Sigmoid colon (tissue), 7 donors: Measurements from ENCODE around the gene CACNA1A. TPM values are rescaled to one million over a fixed set of nuclear protein-coding genes. Genes with fewer than 3 reads are reported as not detected.

ENCODE experiments used
- DNase-seq: peaks from one replicate; pipeline ENCODE4 v3.0.0-alpha.2; 2019
- H3K27ac ChIP-seq, 4 donors: fragments of 200-600 bp; sonication (generic); one replicate each; pipeline ENCODE4 v1.5.1; 2016 to 2019; ENCODE audit warnings: mild to moderate bottlenecking in 1 of 4
- H3K27me3 ChIP-seq, 3 donors: fragments of 200-600 bp; sonication (generic); one replicate each; pipeline ENCODE4 v1.5.1; 2019; ENCODE audit warnings: mild to moderate bottlenecking in 1 of 3
- H3K36me3 ChIP-seq, 4 donors: fragments of 200-600 bp; sonication (generic); one replicate each; pipeline ENCODE4 v1.5.1; 2016 to 2019
- H3K4me1 ChIP-seq, 4 donors: fragments of 200-600 bp; sonication (generic); one replicate each; pipeline ENCODE4 v1.5.1; 2017 to 2019
- H3K4me3 ChIP-seq, 4 donors: fragments of 200-600 bp; sonication (generic); one replicate each; pipeline ENCODE4 v1.5.1; 2017 to 2019; ENCODE audit warnings: mild to moderate bottlenecking in 2 of 4, moderate library complexity in 1 of 4
- H3K9me3 ChIP-seq, 4 donors: fragments of 200-600 bp in 3 of 4; sonication (generic) in 3 of 4; one replicate each; pipeline versions ENCODE4 v1.5.1 to v1.6.1; 2013 to 2019
- CTCF ChIP-seq, 4 experiments: fragments of 450-650 bp in 3 of 4; fragments of 200-600 bp in 1 of 4; IDR thresholded peaks; one replicate each; pipeline ENCODE4 v1.5.1; 2016 to 2019; ENCODE audit warnings: antibody characterized with exemption in 4 of 4, mild to moderate bottlenecking in 3 of 4, moderate library complexity in 2 of 4
- EP300 ChIP-seq, 4 donors: sonication (generic); formaldehyde crosslinking; IDR thresholded peaks; one replicate each; pipeline ENCODE4 v1.6.1; 2017; ENCODE audit warnings: antibody characterized with exemption in 4 of 4
- POLR2A ChIP-seq, 2 donors: fragments of 450-650 bp; IDR thresholded peaks; one replicate each; pipeline ENCODE4 v1.6.1; 2016; ENCODE audit warnings: antibody characterized with exemption in 2 of 2, mild to moderate bottlenecking in 2 of 2, moderate library complexity in 2 of 2
- POLR2AphosphoS5 ChIP-seq, 4 donors: sonication (generic); formaldehyde crosslinking; IDR thresholded peaks; one replicate each; pipeline ENCODE4 v1.6.1; 2017; ENCODE audit warnings: antibody characterized with exemption in 4 of 4
- WGBS, 2 donors: extraction: QIAGEN DNeasy Blood & Tissue Kit; methylation state at CpG; one replicate each; pipeline ENCODE4 v1.1.7; 2013; 5-methylcytosine and 5-hydroxymethylcytosine counted together
- intact Hi-C: fragments of 100-400 bp; cut with DNase I; formaldehyde crosslinking; loops from one replicate; pipeline ENCODE4 v1.15.1; 2023
- polyA plus RNA-seq, 3 donors: library from polyadenylated mRNA; stranded (reverse); fragments of 200-250 nt; gene quantifications; one replicate each; pipeline ENCODE4 v1.2.3, GENCODE V29; 2013
- total RNA-seq, 4 donors: library from RNA; depleted of rRNA; stranded (reverse); fragments of >200 nt; gene quantifications; one replicate each; pipeline ENCODE4 v1.1.0, GENCODE V29; 2016
- donor health status: healthy with polysubstance abuse.
- donor health status: Bipolar disorder and iron deficiency.
- donor health status: healthy.

CACNA1A gene
- total and polyA plus RNA-seq, 7 donors = 0.14 to 3.6 (median 1.6) TPM; not detected in 1

- Histone ChIP-seq H3K27me3 (no peaks in the 10 kb centered on the region), H3K27ac (peak overlapping the region; percentile 91 to 94 (median 94)), H3K4me1 (peaks cover 0 to 43% (median 36%) of the 10 kb centered on the region in 4 donors), H3K36me3 (no peaks in the 10 kb centered on the region), H3K4me3 (peak overlapping the region; percentile 25 to 47 (median 44)), H3K9me3 (no peaks in the 10 kb centered on the region)
- DNase-seq = peak; percentile 99
- TF ChIP-seq POLR2A (IDR thresholded peaks at IDR 0.05) = peak in 1 of 2 donors; percentile 64
- peak in 1 of 4 donors; percentile 71 for TF ChIP-seq EP300 (IDR thresholded peaks at IDR 0.05)
- TF ChIP-seq POLR2AphosphoS5 (IDR thresholded peaks at IDR 0.05) = peak; percentile 68 to 92 (median 83)
- TF ChIP-seq CTCF (IDR thresholded peaks at IDR 0.05) = no peak
- intact Hi-C loops = loop anchor here (5.0 kb wide), 1 partner anchor 684 kb away; no protein-coding TSS in a partner anchor
- WGBS, 2 donors = 1 to 2% methylated on average over 58 of the region's 58 CpGs
Observed at GRCh38 chr19:13162724-13163608, 343.3 kb downstream of the CACNA1A start.

GRCh38 chr19:13160557-13160956 lies 345.7 kb downstream of the CACNA1A start:
- intact Hi-C loops = loop anchor here (5.0 kb wide), 1 partner anchor 687 kb away; no protein-coding TSS in a partner anchor
- no peak overlapping the region for H3K4me3 ChIP-seq
- WGBS, 2 donors = 71 to 82% methylated on average over 1 of the region's 1 CpG
- no peaks in the 10 kb centered on the region for H3K36me3 ChIP-seq
- H3K27me3 ChIP-seq = no peaks in the 10 kb centered on the region
- DNase-seq = no peak
- peaks cover 0 to 39% (median 32%) of the 10 kb centered on the region in 4 donors for H3K4me1 ChIP-seq
- no peak overlapping the region for H3K27ac ChIP-seq
- TF ChIP-seq POLR2AphosphoS5 (IDR thresholded peaks at IDR 0.05) (no peak), POLR2A (IDR thresholded peaks at IDR 0.05) (no peak), EP300 (IDR thresholded peaks at IDR 0.05) (no peak), CTCF (IDR thresholded peaks at IDR 0.05) (no peak)
- H3K9me3 ChIP-seq = no peaks in the 10 kb centered on the region

GRCh38 chr19:13159713-13160112 lies 346.6 kb downstream of the CACNA1A start:
- no peak for TF ChIP-seq POLR2AphosphoS5 (IDR thresholded peaks at IDR 0.05)
- TF ChIP-seq EP300 (IDR thresholded peaks at IDR 0.05) = no peak
- no peak for TF ChIP-seq CTCF (IDR thresholded peaks at IDR 0.05)
- no peak for TF ChIP-seq POLR2A (IDR thresholded peaks at IDR 0.05)
- Histone ChIP-seq H3K4me1 (peaks cover 0 to 41% (median 39%) of the 10 kb centered on the region in 4 donors), H3K4me3 (no peak overlapping the region), H3K27me3 (no peaks in the 10 kb centered on the region), H3K36me3 (no peaks in the 10 kb centered on the region), H3K9me3 (no peaks in the 10 kb centered on the region), H3K27ac (no peak overlapping the region)
- DNase-seq = no peak
- intact Hi-C loops = loop anchor here (5.0 to 10.0 kb wide), 2 partner anchors 165 to 688 kb away; partner anchors contain the start of gene NFIX
- WGBS, 2 donors = 96 to 97% methylated on average over 3 of the region's 3 CpGs
